RKO (cell line): ENCODE results near the gene NSMCE4A.
A peak's percentile ranks its signal among the peaks of the same experiment; 100 is the strongest.
"Not testable (repeated sequence)": the region's sequence is repeated elsewhere in the genome, so short reads cannot be mapped to it uniquely, and the experiment has no call there.

ENCODE experiments used
- DNase-seq: peaks from one replicate; pipeline ENCODE4 v3.0.0-alpha.2; 2016; ENCODE audit warnings: low spot score

NSMCE4A gene

GRCh38 chr10:121974535-121975294 is at the start of gene NSMCE4A:
Gene NSMCE4A, minus strand, starts transcription at chr10:121975217. Its CDS starts 52 bp downstream, at chr10:121975165.
- DNase-seq: peak; percentile 81

- DNase-seq: not testable (repeated sequence)
Observed at GRCh38 chr10:122023257-122023656, 48.2 kb upstream of the NSMCE4A start.

- DNase-seq: no peak
Observed at GRCh38 chr10:122022276-122022675, 47.3 kb upstream of the NSMCE4A start.

GRCh38 chr10:122021828-122022227 is 46.8 kb upstream of the NSMCE4A start:
- DNase-seq: no peak

GRCh38 chr10:122021379-122021778 is 46.4 kb upstream of the NSMCE4A start:
- no peak for DNase-seq

- no peak for DNase-seq
Observed at GRCh38 chr10:122020226-122020625, 45.2 kb upstream of the NSMCE4A start.

- DNase-seq: no peak
Observed at GRCh38 chr10:122019414-122019975, 44.5 kb upstream of the NSMCE4A start.

- no peak for DNase-seq
Observed at GRCh38 chr10:122018951-122019413, 44.0 kb upstream of the NSMCE4A start.

GRCh38 chr10:122018491-122018890 is 43.5 kb upstream of the NSMCE4A start:
- DNase-seq: no peak

- DNase-seq: not testable (repeated sequence)
Observed at GRCh38 chr10:122017926-122018325, 42.9 kb upstream of the NSMCE4A start.

GRCh38 chr10:122014652-122015248 is 39.7 kb upstream of the NSMCE4A start:
- no peak for DNase-seq

GRCh38 chr10:122013311-122013780 is 38.3 kb upstream of the NSMCE4A start:
- no peak for DNase-seq

GRCh38 chr10:122012731-122013130 is 37.7 kb upstream of the NSMCE4A start:
- DNase-seq: no peak

GRCh38 chr10:122010405-122011050 is 35.5 kb upstream of the NSMCE4A start:
- no peak for DNase-seq

- no peak for DNase-seq
Observed at GRCh38 chr10:122007415-122007814, 32.4 kb upstream of the NSMCE4A start.

- no peak for DNase-seq
Observed at GRCh38 chr10:122001698-122002097, 26.7 kb upstream of the NSMCE4A start.

- no peak for DNase-seq
Observed at GRCh38 chr10:121999301-121999700, 24.3 kb upstream of the NSMCE4A start.

GRCh38 chr10:121998462-121998861 is 23.4 kb upstream of the NSMCE4A start:
- DNase-seq: no peak

GRCh38 chr10:121994429-121994941 is 19.5 kb upstream of the NSMCE4A start:
- DNase-seq: no peak

GRCh38 chr10:121991727-121992126 is 16.7 kb upstream of the NSMCE4A start:
- DNase-seq: not testable (repeated sequence)

- no peak for DNase-seq
Observed at GRCh38 chr10:121990015-121990677, 15.1 kb upstream of the NSMCE4A start.
